ENCODE data around the gene SACM1L.
"Not testable (repeated sequence)": the region's sequence is repeated elsewhere in the genome, so short reads cannot be mapped to it uniquely, and the experiment has no call there.

Gene SACM1L

DNA sequence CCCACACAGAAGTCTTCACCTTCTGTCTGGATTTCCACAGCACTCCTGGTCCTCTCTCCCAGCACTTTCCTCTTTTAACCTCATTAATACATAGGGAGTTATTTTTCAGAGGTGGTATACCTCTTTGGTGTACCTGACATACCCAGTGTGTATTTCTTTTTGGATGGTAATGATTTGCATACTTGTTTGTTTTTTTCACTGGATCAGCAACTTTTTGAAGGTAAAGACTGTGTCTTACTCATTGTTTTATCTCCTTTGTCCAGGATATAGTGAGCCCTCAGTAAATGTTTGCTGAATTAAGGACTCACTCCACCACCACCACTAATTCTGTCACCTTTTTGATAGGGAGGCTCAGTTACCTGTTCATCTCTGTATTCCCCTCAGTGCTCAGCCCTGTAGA, 52.1 kb downstream of the SACM1L start:
- DNase-seq (ENCODE audit: low spot score), result no peak

DNA sequence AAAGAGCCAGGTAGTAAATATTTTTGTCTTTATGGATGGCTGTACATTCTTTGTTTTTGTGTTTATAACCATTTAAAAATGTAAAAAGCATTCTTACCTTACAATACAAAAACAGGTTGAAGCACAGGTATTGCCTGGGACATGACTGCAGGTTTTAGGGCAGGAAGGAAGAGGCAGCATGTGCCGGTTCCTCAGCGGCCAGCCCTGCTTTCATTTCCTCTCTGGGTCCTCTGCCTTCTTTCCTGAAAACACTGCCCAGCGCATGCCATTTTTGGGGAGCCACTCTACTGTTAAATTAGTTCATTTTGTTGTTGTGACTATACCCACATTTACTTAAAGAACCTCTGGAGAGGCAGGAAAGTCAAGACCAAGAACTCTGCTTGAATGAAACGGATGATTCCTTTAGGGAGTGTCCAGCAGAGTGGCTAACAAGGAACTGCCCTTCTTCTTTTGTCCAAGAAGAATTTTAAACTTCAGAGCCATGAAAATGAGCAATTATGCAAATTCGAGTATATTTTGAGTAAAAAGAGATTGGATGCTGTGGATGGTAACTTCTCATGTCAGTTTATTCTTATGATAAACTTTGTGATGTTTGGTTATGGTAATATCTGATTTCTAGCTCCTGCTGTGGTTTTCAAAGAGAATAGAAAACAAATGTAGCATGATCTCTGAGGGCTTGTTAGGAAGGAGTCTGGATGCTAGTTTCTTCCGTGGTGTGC, 52.7 kb downstream of the SACM1L start:
- DNase-seq (ENCODE audit: low spot score), result no peak

DNA sequence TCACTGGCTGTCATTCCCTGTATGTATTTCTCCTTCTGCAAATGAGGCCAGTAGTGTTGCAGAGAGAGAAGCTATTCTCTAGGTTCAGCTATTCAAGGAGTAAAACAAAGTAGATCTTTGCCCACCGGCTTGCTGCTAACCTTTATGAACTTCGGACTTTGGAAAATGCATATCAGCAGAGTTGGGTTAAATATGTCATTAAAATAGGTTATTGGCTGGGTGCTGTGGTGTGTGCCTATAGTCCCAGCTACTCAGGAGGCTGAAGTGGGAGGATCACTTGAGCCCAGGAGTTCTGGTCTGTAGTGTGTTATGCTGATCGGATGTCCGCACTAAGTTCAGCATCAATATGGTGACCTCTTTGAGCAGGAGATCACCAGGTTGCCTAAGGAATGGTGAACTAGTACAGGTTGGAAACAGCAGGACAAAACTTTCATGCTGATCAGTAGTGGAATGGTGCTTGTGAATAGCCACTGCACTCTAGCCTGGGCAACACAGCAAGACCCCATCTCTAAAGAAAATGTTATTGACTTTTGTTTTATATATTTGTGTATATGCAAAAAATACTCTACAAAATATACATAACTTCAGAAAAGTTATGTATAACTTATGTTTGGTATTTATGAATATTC, 53.4 kb downstream of the SACM1L start:
- no peak for DNase-seq (ENCODE audit: low spot score)

DNA sequence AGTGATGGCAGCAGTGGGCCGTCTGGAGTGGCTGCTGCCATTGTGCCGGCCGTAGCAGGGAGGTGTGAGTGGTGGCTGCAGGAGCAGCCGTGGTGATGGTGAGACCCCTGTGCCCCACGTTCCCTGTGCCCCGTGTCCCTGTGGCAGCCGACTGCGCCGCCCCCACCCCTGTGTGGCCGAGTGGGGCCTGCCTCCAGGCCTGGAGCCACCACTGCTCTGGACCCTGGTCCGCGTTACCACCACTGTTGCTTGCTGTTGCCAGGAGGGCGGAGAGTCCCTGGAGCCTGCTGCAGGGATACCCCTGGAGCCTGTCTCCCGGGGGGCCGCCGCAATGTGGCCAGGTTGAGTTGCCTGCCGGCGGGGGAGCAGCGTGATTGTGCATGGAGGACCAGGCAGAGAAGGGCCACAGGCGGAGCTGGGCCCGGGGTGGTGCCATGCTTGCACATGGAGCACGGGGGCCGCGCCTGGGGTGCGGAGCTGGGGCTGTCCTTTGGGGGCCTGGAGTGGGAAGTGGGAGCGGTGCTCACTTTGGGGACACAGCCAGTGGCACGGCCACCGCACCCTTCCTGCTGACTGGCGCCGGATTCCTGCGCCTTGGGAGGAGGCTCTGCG, 57.1 kb downstream of the SACM1L start:
- no peak for DNase-seq (ENCODE audit: low spot score)

DNA sequence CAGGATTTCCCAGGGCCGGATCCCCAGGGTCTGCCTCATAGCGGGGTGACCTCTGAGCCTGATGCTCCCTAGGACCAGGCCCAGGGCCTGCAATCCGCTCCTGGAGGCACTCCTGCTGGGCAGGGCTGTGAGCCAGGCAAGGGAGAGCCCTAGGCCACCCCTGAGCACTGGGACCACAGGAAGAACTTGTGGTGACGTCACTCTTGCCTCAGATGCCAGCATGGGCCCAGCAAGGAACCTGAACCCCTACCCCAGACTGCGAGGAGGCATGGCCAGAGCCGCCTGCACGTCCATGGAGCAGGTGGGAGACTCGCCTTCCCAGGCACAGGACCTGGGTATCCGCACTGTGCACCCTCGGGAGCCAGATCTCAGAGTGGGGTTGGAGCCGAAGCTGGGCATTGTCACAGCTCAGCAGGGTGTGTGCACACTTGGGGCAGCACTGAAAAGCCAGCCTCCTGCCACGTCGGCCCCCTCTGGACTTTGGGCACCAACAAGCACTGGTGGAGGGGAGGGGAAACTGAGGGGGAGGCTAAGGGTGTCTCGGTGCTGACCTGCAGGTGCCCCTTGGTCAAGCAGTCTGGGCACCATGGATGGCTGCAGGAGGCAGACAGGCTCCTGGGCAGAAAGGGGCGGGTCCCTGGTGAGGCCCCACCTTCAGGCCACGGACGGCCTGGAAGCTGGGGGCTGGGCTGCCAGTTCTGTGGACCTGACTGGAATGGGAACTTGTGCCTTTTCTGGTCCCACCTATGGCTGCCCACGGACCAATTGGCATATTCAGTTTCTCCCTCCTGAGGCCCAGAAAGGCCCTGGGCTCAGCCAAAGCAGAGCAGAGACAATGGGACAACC, 57.8 kb downstream of the SACM1L start:
- no peak for DNase-seq (ENCODE audit: low spot score)

DNA sequence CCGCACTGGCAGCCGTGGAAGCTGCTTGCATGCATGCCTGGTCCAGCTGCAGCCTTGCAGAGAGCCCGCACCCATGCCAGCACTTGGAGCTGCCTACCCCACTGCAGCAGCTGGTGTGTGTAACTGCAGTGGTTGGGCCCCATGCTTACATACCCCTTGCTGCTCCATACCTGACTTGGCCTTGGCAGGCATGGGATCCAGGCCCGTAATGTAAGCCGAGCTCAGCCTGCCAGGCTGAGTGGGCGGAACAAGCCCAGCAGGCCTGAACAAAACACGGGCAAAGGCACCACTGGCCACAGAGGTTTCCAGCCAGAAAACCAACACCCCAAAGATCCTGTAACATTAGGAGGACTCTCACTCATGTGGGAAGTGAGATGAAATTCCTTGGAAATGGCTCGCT, 58.9 kb downstream of the SACM1L start:
- DNase-seq (ENCODE audit: low spot score), result no peak

DNA sequence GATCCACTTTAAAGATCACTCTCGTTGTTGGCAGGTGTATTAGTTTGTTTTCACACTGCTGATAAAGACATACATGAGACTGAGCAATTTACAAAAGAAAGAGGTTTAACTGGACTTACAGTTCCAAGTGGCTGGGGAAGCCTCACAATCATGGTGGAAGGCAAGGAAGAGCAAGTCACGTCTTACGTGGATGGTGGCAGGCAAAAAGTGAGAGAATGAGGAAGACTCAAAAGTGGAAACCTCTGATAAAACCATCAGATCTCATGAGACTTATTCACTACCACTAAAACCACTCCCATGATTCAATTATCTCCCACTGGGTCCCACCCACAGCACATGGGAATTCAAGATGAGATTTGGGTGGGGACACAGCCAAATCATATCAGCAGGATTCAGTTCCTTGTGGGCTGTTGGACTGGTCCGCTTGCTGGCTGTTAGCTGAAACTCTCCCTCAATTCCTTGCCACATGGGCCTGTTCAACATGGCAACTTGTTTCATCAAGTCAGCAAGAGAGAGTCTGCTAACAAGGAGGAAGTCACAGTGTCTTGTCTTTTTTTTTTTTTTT, 59.9 kb downstream of the SACM1L start:
- DNase-seq (ENCODE audit: low spot score), result not testable (repeated sequence)

DNA sequence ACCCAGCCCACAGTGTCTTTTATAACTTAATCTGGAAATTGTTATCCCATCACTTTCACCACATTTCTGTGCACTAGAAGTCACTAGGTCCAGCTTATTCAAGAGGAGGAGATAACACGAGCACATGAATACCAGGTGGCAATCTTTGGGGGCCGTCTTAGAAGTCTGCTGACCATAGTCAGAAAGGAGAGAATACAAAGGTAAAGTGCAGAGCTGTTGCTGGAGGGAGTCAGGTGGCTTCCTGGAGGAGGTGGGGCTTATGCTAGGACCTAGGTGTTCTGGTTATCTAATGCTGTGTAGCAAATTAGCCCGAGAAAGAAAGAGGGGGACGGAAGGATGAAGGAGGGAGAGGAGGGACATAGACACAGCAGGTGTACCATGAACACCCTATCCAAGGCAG, 60.7 kb downstream of the SACM1L start:
- no peak for DNase-seq (ENCODE audit: low spot score)

DNA sequence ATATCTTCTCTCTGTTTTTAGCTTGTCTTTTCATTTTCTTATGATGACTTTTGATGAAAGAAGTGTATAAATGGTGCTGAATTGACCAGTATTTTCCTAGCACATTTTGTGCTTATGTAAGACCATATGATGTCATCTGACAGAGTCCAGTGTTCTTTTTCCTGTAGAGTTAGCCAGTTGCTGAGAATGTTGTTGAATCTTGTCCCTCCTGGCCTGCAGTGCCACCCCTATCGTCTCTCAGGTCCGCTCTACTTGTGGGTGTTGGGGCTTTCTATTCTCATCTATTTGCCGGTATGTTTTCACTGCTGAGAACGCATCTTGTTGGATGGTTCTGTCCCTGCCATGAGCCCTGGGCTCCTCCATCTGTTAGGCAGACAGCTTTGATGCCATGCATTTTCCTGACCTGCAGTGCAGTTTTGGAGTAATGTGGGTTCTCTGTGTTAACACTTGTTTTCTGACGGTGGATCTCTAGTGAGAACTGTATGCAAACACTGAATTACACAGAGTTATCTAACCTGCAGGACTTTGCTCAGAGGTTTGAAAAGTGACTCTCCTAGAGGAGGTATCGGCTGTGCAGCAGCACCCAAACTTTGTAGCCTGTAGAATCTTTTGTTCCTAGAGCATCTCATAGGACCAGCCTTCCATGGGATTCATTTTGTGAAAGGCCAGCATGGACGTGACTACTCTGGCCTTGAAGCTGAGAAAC, 62.5 kb downstream of the SACM1L start:
- no peak for DNase-seq (ENCODE audit: low spot score)

DNA sequence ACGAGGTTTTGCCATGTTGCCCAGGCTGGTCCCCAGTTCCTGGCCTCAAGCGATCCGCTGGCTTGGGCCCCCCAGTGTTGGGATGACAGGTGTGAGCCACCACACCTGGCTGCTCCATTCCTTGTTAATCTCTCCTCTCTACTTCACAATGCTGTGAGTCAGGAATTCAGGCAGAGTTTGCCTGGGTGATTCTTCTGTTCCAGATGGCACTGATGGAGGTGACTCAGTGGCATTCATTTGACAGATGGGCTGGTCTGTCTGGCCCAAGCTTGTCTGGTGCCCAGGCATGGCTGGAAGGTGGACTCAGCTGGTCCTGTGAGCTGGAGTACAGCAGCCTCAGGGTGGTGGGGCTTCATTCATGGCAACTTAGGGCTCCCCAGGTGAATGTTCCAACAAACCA, 63.9 kb downstream of the SACM1L start:
- DNase-seq (ENCODE audit: low spot score), result no peak

DNA sequence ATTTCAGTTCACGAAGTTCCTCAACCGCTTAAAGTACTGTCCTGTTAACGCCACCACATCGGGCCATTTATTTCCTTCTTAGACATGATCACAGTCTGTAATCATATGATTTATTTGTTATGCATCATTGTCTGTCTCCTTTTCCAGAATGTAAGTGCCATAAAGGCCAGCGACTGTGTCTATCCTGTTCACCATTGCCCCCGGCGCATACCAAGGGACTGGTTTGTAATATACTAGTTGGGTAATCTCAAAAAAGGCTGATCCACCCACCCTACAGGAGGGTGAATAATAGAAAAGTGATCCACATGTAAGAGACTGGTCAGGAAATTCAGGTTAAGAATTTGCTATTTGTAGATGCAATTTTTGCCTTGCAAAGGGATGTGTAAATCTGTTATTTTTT, 65.3 kb downstream of the SACM1L start:
- no peak for DNase-seq (ENCODE audit: low spot score)

DNA sequence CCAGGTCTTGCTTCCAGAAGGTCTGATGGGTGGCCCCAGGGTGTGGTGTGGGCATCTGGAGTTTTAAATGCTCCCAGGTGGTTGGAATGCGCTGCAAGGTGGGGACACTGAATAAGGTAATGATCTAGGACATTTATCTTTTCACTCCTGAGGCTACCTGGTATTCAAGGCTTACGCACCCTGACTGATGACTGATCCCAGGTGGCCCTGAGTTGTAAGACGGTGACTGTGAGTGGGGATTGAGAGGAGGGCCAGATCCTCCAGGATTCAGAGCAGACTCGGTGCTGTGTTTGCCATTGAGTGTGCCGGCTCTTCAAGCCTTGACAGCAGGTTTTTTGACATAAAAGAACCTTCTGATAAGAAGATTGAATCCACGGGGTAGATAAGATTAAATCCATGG, 66.9 kb downstream of the SACM1L start:
- DNase-seq (ENCODE audit: low spot score), result no peak

DNA sequence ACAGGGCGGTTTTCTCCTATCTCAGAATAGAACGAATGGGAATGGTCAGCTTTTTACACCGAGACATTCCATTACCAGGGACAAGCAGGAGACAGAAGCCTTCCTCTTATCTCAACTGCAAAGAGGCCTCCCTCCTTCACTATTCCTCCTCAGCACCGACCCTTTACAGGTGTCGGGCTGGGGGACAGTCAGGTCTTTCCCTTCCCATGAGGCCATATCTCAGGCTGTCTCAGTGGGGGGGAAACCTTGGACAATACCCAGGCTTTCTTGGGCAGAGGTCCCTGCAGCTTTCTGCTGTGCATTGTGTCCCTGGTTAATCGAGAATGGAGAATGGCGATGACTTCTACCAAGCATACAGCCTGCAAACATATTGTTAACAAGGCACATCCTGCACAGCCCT, 67.9 kb downstream of the SACM1L start:
- DNase-seq (ENCODE audit: low spot score), result not testable (repeated sequence)

DNA sequence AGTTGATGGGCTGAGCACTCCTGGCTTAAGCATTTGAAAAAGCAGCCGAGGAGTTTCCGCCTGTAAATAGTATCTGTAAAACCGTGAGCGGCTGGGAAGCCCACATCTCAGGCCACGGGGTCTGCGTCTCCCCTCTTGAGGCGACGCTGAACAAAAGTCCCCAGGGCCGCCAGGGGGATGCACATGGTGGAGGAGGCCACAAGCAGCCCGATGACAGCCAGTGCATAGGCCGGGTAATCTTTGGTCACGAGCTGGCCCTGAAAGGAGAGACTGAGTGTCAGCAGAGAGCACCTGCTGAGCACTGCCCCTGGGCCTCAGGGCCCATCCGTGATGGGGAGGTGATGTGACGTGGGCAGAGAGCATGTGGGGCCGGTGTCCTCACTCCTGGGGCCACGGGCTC, 69.7 kb downstream of the SACM1L start:
- DNase-seq (ENCODE audit: low spot score), result peak; percentile 10

DNA sequence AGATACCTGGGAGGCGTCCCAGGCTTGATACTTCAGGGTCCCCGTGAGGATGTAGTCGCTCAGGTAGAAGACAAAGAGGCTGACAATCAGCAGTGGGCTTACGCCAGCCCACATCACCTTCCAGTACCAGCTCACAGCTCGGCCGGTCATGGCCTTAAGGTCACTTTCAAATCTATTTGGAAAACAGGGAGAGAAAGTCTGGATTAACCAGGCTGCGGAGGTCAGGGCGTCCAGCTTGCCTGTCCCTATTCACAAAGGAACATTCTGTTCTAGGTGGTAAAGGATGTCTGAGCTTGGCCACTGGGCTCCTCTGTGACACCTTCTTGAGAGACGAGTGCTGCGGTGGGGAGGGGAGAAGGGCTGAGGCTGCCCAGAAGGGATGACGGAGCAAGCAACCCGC, 70.7 kb downstream of the SACM1L start:
- no peak for DNase-seq (ENCODE audit: low spot score)

DNA sequence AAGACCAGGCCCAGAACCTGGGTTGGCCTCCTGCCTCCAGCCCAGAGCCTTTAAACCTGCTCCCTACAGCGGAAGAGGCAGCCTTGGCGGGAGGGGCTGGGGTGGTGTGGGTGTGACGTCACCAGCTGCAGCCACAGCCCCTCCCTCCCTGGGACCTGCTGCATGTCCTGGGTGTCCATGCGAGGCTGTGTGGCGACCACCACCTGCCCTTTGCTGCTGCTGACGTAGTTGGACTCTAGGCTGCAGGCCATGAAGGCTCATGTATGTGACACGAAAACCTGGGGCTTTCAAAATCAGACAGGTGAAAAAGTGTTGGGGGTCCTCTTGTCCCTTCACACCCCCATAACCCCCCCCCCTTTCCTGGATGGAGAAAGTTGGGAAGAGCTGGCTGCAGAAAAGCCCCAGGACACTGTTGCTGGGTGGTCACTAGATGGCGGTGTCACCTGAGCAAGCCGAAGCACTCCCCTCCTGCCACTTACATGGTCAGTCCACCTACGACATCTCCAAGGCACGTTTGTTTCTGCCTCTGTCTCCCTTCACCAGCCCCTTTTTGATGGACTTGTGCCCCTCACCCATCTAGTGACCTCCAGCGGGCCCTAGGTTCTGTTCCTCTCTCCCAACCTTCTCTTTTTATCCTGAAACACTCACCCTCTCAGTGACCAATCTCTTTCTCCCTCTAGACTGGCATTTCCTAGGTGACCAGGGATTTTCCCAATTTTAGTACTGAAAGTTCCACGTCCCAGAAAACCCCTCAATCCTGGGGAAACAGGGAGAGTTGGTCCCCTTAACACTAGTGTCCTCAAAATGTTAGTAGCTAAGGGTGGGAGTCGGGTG, 71.9 kb downstream of the SACM1L start:
- DNase-seq (ENCODE audit: low spot score), result peak; percentile 64

DNA sequence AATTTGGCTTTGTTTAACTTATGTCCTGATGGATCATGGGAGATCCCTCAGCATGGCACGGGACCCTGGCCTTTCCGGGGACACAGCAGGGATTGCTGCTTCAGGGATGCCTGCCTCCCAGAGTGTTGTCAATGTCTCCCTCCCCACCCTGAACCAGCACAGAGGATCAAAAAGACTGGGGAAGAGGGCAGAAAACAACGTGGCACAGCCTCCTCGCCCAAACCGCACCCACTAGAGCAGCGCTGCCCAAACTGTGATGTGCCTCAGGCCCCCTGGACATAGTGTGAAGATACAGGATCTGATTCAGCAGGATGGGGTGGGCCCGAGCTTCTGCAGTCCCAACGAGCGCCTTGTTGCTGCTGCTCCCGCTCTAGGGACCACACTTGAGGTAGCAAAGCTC, 72.6 kb downstream of the SACM1L start:
- no peak for DNase-seq (ENCODE audit: low spot score)

DNA sequence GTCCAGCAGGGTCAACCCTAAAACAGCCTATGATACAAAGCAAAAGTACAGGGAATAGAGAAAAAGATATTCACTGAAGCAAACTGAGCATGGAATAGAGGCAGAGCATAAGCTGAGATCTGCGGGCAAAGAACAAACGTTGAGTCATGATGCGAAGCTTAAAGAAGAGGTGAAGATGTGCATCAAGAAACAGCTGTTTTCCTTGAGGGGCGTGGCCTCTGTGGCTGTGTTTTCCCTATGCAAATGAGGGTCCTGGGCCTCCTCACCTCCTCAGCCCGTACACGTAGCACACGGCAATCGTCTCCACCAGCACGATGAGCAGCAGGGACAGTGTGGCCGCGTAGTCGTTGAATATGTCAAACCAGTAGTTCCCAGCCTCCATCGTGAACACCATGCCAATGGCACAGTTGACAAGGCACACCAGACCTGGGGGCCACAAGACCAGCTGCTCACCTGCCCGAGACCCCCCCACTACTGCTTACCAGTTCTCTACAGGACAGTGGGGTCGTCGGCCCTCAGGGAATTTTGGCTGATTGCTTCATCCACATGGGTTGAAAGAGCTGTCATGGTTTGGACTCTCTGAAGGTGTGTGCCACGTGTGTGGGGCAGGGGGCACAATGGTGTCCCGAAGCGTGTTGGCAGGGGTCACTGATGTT, 73.6 kb downstream of the SACM1L start:
- DNase-seq (ENCODE audit: low spot score), result no peak

DNA sequence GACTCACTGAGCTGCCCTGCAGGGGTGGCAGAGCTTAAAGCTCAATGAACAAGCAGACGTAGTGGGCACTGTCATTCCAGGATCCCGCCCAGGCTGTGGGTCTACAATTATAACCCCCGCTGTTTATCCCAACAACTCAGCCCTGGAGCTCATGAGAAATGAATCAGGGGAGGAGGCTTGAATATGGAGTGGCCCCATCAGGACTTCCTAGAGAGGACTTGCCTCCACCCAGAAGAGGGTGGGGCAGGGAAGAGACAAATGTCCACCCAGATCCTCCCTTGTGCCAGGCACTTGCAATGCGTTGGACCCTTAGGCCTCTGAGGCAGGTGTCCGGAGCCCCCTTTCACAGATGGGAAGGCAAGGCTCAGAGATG, 74.1 kb downstream of the SACM1L start:
- DNase-seq (ENCODE audit: low spot score), result no peak
